ENCODE results near the gene SRRM4.

SRRM4 gene

DNA sequence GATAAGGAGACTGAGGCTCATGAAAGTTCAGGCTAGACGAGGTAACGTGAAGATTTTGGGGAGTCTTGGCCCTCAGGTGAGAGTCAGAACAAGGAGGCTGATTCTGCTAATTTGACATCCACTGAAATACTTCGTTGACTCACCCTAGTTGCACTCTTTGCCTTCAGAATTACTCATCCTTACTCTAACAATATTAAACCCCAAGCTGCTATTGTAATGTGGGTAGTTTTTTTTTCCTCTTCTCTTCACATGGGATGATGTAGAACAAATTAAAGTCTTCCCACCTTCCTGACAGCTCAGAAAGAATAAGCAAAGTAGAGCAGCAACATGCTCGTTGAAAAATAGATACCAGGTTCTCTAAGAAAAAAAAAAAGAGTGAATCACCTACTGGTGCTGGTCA lies 22.0 kb upstream of the SRRM4 start:
- H3K4me1 ChIP-seq (ENCODE audit: control insufficient read depth, low read length): no peaks in the 10 kb centered on the region
- H3K36me3 ChIP-seq (ENCODE audit: control insufficient read depth, low read length): no peaks in the 10 kb centered on the region
- no peaks in the 10 kb centered on the region for H3K27me3 ChIP-seq (ENCODE audit: control insufficient read depth, low read length)
- H3K9me3 ChIP-seq (ENCODE audit: control insufficient read depth, insufficient read depth, low read length): no peaks in the 10 kb centered on the region
- H3K4me2 ChIP-seq (ENCODE audit: low read length): no peak overlapping the region
- no peaks in the 10 kb centered on the region for H4K20me1 ChIP-seq (ENCODE audit: control insufficient read depth, insufficient read depth, low read depth, low read length)
- no peak overlapping the region for H3K4me3 ChIP-seq (ENCODE audit: low read length)
- H3K9me2 ChIP-seq (replicated peaks; ENCODE audit: control insufficient read depth, low read length): no peaks in the 10 kb centered on the region
- no peak overlapping the region for H3K27ac ChIP-seq (ENCODE audit: low read depth, low read length)
- H3F3A ChIP-seq (ENCODE audit: control insufficient read depth, insufficient read depth): no peaks in the 10 kb centered on the region
- no peak for TF ChIP-seq EZH2phosphoT487 (IDR thresholded peaks at IDR 0.05; ENCODE audit: borderline replicate concordance, low read length)
- TF ChIP-seq, protein P1, sequence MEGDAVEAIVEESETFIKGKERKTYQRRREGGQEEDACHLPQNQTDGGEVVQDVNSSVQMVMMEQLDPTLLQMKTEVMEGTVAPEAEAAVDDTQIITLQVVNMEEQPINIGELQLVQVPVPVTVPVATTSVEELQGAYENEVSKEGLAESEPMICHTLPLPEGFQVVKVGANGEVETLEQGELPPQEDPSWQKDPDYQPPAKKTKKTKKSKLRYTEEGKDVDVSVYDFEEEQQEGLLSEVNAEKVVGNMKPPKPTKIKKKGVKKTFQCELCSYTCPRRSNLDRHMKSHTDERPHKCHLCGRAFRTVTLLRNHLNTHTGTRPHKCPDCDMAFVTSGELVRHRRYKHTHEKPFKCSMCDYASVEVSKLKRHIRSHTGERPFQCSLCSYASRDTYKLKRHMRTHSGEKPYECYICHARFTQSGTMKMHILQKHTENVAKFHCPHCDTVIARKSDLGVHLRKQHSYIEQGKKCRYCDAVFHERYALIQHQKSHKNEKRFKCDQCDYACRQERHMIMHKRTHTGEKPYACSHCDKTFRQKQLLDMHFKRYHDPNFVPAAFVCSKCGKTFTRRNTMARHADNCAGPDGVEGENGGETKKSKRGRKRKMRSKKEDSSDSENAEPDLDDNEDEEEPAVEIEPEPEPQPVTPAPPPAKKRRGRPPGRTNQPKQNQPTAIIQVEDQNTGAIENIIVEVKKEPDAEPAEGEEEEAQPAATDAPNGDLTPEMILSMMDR (IDR thresholded peaks at IDR 0.05; ENCODE audit: low read depth, low read length, poor library complexity, severe bottlenecking): no peak
- H3K79me2 ChIP-seq (ENCODE audit: control insufficient read depth, low read length): no peaks in the 10 kb centered on the region

DNA sequence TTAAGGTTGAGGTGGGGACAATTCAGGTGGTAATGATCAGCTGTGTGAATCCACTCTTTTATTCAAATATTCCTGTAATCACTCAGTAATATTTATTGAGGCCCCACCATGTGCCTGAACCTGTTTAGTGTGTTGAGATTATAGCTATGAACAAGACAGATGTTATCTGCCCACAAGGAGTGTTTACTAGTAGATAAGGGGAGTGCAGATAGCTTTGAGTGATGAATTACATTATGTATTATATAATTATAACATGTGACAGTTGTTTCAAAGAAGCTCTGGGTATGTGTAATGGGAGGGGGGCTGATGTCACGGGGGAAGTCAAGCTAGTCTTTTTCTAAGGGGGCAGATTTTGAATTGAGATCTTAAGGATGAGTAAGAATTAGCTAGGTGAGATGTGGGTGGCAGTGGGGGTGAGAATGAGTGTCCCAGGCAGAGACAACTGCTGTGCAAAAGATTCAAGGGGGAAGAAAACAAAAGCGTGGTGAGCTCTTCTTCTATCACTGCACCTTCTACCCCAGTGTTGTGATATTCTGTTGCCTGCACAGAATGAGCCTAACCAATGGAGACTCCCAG lies 21.3 kb upstream of the SRRM4 start:
- H3K9me2 ChIP-seq (replicated peaks; ENCODE audit: control insufficient read depth, low read length): no peaks in the 10 kb centered on the region

DNA sequence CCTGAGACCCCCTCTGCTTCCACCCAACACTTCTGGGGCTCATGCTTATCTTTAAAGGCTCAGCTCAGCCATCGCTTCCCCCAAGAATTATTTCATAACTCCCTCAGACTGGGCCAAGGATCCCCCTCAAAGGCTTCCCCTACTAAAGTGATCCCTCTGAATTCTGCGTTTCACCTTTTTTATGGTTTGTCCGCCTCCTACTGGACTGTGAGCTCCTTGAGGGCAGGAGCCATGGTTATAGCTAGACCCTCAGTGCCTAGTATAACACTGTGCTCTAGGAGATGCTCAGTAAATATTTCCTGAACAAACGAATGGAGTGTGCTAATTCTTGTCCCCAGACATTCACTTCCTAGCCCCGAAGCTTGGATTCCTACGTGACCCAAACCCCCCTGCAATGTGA lies 20.5 kb upstream of the SRRM4 start:
- no peaks in the 10 kb centered on the region for H4K20me1 ChIP-seq (ENCODE audit: control insufficient read depth, insufficient read depth, low read depth, low read length)
- H3K27me3 ChIP-seq (ENCODE audit: control insufficient read depth, low read length): no peaks in the 10 kb centered on the region
- H3K36me3 ChIP-seq (ENCODE audit: control insufficient read depth, low read length): no peaks in the 10 kb centered on the region
- H3K9me2 ChIP-seq (replicated peaks; ENCODE audit: control insufficient read depth, low read length): no peaks in the 10 kb centered on the region
- no peaks in the 10 kb centered on the region for H3K4me1 ChIP-seq (ENCODE audit: control insufficient read depth, low read length)
- H3K27ac ChIP-seq (ENCODE audit: low read depth, low read length): no peak overlapping the region
- H3K9me3 ChIP-seq (ENCODE audit: control insufficient read depth, insufficient read depth, low read length): no peaks in the 10 kb centered on the region
- no peaks in the 10 kb centered on the region for H3K79me2 ChIP-seq (ENCODE audit: control insufficient read depth, low read length)
- H3K4me3 ChIP-seq (ENCODE audit: low read length): no peak overlapping the region
- TF ChIP-seq, protein P1 (IDR thresholded peaks at IDR 0.05; ENCODE audit: low read depth, low read length, poor library complexity, severe bottlenecking): no peak
- TF ChIP-seq EZH2phosphoT487 (IDR thresholded peaks at IDR 0.05; ENCODE audit: borderline replicate concordance, low read length): no peak
- H3K4me2 ChIP-seq (ENCODE audit: low read length): no peak overlapping the region
- no peaks in the 10 kb centered on the region for H3F3A ChIP-seq (ENCODE audit: control insufficient read depth, insufficient read depth)

More for the DNA sequence above, 21.3 kb upstream of the SRRM4 start:
- no peaks in the 10 kb centered on the region for H4K20me1 ChIP-seq (ENCODE audit: control insufficient read depth, insufficient read depth, low read depth, low read length)
- H3K27ac ChIP-seq (ENCODE audit: low read depth, low read length): no peak overlapping the region
- no peaks in the 10 kb centered on the region for H3F3A ChIP-seq (ENCODE audit: control insufficient read depth, insufficient read depth)
- no peaks in the 10 kb centered on the region for H3K27me3 ChIP-seq (ENCODE audit: control insufficient read depth, low read length)
- no peaks in the 10 kb centered on the region for H3K36me3 ChIP-seq (ENCODE audit: control insufficient read depth, low read length)
- no peak overlapping the region for H3K4me3 ChIP-seq (ENCODE audit: low read length)
- no peaks in the 10 kb centered on the region for H3K9me3 ChIP-seq (ENCODE audit: control insufficient read depth, insufficient read depth, low read length)
- no peak overlapping the region for H3K4me2 ChIP-seq (ENCODE audit: low read length)
- TF ChIP-seq, protein P1 (IDR thresholded peaks at IDR 0.05; ENCODE audit: low read depth, low read length, poor library complexity, severe bottlenecking): no peak
- no peak for TF ChIP-seq EZH2phosphoT487 (IDR thresholded peaks at IDR 0.05; ENCODE audit: borderline replicate concordance, low read length)
- no peaks in the 10 kb centered on the region for H3K4me1 ChIP-seq (ENCODE audit: control insufficient read depth, low read length)
- no peaks in the 10 kb centered on the region for H3K79me2 ChIP-seq (ENCODE audit: control insufficient read depth, low read length)

Data from DOHH2 (cell line).